HG02759 (cell line): ENCODE data around the gene SLC12A1.
A peak's percentile ranks its signal among the peaks of the same experiment; 100 is the strongest.

Source experiments
- ATAC-seq: cut with Tn5 transposase; IDR thresholded peaks from one replicate; pipeline ENCODE4 v1.9.1; 2021; ENCODE audit warnings: mild to moderate bottlenecking, moderate library complexity; ENCODE audit not compliant: unreplicated experiment

Gene SLC12A1

DNA sequence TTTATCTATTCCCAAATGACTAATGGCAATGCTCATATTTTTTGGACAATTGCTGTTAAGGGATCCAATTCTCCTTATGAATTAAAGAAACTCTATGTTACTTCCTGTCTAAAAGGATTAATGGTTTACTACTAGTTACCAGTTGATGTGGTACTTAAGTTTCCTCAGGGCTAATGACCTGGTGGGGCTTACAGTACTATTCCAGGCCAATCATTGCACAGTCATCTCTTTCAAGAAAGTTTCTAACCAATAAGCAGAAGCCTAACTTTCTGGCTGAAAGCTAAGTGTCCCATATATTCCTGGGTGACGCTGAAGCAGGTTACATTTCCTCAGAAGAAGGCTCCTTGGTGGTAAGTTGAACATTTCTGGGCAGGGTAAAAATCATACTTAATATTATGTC is at the start of gene SLC12A1:
Gene SLC12A1 (plus strand): TSS at position 322 of the 400 bp plus-strand sequence. CDS start 1,418 bp downstream, outside the sequence.
- no peak for ATAC-seq

DNA sequence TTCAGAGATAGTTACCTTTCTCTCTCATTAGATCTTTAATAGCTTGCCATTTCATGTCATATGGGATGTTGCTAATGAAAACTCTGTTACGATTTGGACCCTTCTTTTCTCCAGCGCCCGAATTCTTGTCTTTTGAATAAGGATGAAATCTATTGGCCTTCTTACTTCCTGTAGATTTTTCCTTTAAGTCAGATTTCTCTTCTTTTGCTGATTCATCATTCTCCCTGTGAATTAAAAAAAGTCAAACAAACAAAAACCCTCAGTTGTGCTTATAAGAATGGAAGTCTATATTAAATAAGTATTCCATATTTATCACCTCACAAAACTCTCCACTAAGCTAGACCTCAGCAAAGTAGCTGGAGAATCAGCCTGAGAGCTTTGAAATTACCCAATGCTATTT is 37.5 kb upstream of the SLC12A1 start:
- ATAC-seq = no peak

DNA sequence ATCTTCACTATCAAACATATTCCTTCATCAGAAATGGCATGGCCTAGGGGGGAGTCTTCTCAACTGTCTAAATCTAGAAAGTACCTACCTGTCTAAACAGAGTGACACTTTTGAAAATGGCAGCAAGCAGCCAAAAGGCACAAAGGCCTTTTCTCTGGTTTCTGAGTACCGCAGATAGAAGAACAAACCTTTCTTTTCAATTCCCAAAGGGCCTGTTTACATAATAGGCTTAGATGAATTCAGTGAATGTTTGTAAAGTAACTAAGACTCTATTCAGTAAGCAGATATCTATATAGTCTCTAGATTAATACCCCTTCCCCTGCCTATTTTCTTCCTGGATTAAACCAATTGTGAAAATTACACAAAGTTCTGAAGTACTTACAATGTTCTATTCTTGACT is 35.1 kb upstream of the SLC12A1 start:
- no peak for ATAC-seq

DNA sequence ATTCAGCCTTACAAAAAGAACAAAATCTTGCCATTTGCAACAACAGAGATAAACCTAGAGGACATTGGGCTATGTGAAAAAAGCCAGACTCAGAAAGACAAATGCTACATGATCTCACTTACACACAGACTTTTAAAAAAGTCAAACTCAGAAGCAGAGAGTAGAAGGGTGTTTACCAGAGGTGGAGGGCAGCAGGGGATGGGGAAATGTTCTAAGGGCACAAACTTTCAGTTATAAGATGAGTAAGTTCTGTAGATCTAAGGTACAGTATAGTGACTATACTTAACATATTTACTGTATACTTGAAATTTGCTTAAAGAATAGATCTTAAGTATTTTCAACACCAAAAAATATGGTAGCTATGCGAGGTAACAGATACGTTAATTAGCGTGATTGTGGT is 31.0 kb upstream of the SLC12A1 start:
- ATAC-seq = peak; percentile 24

DNA sequence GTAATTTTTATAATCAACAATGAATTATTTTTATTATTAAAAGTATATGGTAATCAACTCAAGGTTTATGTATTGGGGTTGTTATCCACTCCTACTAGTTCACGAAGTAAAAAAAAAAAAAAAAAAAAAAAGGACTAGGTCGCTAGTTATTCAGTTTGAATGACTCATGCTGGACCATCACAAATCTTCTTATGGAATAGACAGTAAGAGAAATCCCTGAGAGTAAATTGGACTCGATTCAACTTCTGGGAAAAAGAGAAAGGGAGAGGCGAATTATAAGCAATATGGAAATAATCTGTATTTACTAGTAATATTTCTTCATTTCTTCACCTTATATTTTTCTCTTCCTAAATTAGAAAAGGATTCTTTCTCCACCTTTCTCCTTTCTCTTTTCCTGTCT is 30.0 kb upstream of the SLC12A1 start:
- no peak for ATAC-seq

DNA sequence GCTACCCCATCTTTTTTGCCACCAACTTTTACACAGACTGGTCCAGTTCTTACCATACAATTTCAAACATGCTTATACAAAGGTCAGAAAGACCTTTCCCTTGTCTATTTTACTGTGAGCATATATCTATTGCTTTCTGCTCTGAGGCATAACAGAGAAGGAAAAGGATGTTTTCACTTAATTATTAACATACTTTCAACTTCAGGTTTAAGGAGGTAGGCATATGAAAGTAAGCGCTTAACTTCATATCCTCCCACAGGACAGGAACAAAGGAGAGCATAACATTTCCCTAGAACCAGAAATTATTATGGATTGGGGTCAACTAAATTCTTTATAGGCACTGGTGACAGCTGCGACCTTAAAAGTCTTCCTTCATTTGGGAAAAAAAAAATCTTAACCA is 29.1 kb upstream of the SLC12A1 start:
- ATAC-seq = no peak

DNA sequence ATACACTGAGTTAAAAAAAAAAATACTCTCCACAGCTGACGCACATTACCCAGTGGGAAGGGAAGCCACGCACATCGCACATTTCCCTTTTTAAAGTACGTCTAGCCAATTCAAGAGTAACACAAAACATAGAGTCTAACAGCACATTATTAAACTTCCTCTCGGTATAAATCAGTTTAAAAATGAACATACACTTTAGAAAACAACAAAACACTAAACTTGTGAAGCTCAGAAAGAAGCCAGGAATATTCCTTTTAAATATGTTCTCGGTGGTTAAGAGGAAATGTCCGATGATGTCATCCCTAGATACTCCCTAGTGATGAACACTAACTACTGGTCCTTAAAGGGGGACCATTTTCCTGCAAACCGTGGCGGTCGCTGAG is 28.7 kb upstream of the SLC12A1 start:
- peak; percentile 65 for ATAC-seq

DNA sequence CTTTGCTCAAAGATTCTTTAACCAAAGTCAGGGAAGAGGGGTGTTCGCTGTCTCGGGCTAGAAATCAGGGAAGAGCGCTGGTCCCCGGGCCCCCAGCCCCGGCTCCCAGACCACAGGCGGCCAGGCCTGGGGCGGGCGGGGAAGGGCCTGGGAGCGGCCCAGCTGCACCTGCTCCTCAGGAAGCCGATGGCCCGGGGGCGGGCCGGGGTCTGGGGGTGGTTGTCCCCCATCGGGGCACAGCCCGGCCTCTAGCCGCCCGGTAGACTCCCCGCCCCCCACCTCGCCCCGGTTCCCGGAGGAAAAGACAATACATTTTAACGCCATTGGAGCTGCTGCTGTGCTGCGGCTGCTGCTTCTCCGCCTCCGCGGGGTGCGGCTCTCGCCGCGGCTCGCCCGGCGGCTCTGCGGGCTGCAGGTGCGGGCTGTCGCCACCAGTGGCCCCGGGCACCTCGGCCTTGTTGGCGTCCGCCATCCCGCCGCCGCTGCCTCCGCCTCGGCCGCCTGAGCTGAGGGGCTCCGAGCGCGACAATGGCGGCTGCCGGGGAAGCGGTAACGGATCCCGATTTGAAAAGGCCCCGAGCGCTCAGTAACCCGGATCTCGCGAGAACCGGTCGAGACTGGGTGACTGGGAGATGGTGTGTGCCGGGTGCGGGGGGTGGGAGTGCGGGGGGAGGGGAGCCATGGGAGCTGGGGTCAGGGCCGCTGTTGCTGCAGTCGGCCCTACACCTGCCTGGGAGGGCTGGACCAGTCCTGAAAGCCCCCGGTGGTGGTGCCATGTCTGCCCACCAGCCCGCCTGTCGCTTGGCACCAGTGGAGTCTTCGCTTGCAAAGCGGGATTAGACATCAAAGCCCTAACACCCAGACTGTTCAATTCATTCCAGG is 28.1 kb upstream of the SLC12A1 start, which contains the start of gene MYEF2:
Gene MYEF2 (minus strand): TSS at position 530 of the 882 bp plus-strand sequence. CDS start 58 bp downstream, at position 472.
- peak; percentile 84 for ATAC-seq

DNA sequence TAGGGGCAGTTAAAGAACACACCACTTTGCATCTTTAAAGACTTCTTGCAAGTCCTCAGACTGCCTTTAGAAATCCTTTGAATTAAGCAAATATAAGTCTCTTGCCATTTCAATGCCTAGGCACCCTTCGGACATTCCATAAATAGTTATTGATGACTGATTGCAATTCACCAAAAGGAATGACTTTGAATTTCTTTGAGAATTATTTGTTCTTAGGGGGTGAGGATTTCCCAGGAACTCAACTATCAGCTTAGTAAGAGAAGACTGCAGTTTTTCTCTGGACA is 27.5 kb upstream of the SLC12A1 start:
- no peak for ATAC-seq

DNA sequence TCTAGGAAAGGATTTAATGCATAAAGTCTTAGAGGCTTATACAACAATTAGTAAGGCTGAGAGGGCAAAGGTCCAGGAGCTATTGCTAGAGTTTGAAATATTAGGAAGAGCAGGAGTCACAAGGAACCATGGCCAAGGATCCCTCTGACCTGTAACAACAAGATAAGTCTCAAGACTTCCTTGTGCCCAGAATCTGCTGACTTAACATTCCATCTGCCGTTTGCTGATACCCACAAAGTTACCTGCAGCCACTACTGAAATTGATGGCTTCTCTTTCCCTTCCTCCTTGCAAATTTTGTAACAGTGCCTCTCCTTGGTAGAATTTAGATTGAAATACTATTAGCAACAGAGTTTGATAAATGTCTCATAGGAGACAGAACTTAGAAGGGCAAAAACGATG is 23.4 kb upstream of the SLC12A1 start:
- no peak for ATAC-seq

DNA sequence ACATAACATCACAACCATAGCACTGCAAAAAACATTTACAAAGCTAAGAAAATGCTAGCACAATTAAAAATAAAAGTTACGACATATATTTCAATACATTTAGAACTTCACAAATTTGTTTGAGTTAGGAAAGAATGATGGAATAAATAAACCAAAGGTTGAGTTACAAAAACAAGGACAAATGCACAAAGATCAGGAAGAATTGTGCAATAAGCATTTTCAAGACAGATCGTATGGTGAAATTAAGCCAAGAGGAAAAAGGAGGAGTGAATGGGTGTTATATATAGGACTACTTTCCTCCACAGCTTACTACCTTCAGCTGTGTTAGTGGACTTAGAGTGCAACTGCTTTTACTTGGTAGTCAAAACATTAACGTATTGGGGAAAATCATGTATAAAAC is 20.6 kb upstream of the SLC12A1 start:
- ATAC-seq = no peak

DNA sequence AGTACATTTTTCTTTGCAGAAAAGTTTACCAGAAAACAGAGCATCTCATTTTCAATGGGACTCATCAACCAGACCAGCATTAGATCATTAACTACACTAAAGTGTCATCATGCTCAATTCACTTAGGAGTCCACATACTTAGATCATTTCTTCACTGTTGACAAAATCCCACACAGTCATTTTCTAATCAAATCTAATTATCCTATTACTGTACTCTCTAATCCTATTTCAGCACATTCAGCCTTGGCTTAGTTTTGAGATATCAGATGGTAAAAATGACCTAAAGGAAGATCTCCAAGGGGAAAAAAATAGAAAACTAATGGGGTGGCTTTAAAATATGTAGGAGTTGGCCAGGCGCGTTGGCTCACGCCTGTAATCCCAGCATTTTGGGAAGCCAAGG is 19.8 kb upstream of the SLC12A1 start:
- ATAC-seq = no peak

DNA sequence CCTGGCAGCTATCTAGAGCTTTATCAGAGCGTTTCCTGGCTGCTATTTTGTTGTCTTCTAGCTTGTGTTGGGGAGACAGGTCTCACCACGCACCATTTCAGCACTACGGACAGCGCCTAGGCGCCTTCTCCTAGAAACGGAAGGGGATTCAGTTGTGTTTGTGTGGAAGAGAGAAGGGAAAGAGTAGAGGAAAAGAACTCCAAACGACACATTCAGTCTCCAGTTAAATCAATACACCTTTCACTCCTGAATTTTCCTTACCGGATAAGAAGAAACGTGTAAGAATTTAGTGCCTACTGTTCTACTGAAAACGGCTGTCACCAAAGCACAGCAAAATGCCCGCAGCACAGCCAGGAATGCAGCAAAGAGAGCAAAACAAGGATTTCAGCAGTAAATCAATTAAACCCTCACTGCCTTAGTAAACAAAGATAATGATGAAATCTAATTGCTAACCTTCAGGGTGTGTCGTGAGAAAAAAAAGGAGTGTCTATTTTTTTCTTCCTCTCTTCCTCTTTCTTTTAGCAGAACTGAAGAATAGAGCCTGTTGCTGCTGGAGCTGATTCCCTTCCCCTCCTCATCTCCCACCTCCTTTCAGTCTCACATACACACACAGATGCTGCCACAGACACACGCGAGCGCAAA is 15.0 kb upstream of the SLC12A1 start:
- no peak for ATAC-seq

DNA sequence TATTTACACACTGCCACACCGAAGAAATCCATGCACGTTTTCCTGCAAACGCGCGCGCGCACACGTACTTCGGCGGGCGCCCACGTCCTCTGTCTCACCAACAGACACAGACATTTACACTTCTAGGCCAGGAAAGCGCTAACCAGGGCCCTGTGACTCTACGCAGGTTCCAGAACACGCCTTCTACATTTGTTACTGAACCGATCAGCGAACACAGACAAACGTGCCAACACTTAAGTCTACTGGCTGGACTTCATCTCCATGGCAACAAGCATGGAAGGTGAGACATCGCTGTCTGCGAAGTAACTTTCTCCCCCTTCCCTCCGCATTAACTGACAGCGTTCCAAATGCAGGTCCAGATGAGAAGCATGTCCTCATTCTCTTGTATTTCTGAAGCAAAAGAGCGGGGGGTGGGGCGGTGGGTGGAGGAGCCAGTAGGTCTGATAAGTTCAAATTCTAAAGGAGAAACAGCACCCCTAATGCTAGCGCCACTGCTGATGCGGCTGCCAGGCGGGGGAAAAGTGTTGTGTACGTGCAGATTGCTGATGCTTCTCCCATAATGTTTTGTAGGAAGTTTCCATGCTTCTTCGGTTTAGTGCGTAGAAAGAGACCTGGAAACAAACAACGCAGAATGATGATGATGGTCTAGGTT is 14.4 kb upstream of the SLC12A1 start, which contains the start of gene CTXN2:
Gene CTXN2 (plus strand): TSS at position 92 of the 652 bp plus-strand sequence. CDS start 9,636 bp downstream, outside the sequence.
- no peak for ATAC-seq

DNA sequence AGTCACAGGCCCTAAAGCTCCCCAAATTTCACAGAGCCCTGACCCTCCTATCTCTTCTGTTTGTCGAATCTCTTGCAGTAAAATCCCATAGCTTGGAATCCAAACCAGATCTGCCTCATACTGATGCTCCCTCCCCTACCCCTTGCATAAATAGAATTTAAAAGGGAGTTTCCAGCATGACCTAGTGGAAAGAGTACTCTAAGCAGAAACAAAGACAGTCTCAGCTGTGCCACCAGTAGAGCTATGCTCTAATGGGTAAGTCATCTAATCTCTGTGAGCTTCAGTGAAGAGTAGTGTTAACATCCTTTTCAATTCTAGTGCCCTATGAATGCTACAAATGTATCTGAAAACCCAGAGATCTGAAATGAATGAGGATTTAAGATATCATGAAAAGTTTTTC is 4.0 kb upstream of the SLC12A1 start:
- no peak for ATAC-seq

DNA sequence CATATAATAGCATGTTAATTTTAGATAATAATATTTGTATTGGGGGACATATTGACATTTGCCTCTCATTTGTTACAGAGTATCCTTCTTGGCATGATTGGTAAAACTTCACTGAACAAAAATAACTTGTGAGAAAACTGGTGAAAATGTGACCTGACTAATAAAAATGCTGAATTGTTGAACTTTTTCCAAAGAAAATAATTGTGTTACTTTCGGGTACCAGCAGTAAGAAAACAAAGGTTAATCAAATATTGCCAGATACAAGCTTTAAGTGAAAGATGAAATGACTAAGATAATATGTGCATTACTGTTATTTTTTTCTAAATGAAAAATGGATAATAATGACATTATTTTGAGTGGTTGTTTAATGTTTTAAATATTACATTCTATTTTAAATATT is 15.2 kb downstream of the SLC12A1 start:
- ATAC-seq = no peak

DNA sequence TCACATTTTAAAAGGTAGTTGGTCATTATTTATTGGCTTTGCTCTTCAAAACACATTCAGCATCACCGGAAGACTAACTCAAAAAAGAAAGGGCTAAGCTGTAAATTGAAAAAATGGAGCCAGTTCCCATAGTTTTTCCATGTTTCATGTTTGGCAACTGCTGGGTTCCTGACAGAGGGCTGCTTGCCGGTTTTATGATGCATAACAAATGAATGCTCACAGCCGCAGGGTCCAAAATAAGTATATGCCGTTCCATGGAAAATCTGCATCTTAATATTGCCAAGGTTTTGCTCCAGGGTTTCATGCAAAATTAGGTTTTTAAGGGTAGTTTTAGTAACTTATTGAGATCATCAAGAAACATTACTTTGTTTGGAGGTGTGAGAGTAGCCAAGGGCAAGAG is 15.8 kb downstream of the SLC12A1 start:
- ATAC-seq = no peak

DNA sequence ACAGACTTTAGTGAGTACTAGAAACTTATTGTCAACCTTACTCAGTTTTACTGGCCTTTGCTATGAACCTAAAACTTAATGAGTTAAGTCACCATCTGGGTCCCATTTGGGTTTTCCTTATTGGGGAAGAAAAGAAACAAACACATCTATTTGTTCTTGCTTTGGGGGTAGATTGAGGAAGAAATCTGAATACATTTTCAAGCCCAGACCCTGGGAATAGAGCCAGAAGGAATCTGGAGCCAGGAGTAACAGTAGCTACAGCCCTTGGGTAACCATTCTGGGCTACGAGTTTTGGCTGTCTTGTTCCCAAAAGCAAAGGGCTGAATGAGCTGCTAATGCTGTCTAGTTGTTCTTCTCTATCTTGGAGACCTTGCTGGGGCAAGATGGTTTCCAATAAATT is 16.5 kb downstream of the SLC12A1 start:
- no peak for ATAC-seq

DNA sequence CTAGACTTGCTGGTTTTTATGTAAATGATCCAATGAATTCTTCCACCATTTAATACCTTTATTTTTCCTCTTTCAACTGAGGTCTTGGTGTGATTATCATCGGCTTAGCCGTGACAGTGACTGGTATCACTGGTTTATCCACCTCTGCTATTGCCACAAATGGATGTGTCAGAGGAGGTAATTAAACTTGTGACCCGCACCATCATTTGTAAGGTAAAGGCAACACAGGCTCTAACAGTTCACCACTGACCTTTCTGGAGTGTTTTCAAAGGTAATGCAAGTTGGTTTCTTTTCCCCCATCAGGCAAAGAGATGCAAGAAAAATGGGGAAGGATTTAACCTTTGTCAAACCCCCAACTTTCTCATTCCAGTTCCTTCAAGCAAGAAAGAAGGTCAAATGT is 19.7 kb downstream of the SLC12A1 start:
- ATAC-seq = no peak

DNA sequence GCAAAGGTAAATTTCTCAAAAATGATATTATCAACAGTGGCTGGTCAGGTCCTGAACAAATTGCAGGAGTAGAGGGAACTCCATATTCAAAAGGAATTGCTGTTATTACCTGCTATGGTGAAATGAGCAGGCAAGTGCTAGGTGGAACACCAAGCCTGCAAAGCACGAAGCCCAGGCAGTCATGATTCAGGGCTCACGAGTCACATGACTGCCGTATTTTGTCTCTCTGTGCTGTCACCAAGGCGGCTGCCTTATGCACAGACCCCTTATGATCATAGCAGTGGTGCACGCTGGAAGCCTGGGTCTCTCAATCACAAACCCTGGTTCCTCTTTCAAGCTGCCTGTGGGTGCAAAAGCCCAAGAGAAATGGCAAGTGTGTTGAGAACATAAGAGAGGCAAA is 24.4 kb downstream of the SLC12A1 start:
- ATAC-seq = no peak

DNA sequence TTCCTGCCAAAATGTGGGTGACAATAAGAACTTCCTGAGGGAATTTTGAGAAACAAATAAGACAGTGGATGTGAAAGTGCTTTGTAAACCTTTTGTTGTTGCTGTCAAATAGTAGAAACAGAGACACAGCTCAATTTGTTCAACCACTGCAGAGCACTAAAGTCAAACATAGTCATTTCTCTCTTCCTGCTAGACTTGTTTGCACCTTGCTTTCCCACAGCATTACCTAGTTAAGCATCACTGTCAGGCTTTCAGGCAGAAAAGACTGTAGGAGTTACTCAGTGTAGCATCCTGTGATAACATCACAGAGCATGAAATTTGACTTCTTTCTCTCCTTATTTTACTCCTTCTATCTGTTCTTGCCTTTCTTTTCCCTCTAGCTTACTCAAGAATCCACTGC is 27.1 kb downstream of the SLC12A1 start:
- no peak for ATAC-seq

DNA sequence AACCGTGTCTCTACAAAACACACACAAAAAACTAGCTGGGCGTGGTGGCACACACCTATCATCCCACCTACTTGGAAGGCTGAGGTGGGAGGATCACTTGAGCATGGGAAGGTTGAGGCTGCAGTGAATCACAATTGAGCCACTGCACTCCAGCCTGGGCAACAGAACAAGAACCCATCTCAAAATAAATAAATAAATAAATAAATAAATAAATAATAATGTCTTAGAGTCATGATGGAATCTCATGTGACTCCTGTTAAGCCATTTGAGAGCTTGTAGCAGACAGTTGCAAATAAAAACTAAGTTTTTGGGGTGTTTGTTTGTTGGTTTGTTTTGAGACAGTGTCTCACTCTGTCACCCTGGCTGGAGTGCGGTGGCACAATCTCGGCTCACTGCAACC is 33.2 kb downstream of the SLC12A1 start:
- ATAC-seq = no peak
